H1 (cell line): ENCODE data around the gene PKDREJ. TPM values are rescaled to one million over a fixed set of nuclear protein-coding genes. Genes with fewer than 3 reads are reported as not detected.

Experiments used
- CTCF ChIA-PET: fragments of 300-600 bp; sonication (Branson Sonifier 250); formaldehyde crosslinking; loops from one replicate; lab custom pipeline; 2021; ENCODE audit not compliant: partially characterized antibody; lab: Charles Lee
- POLR2A ChIA-PET: fragments of 300-600 bp; sonication (Branson Sonifier 250); formaldehyde crosslinking; loops from one replicate; lab custom pipeline; 2021; ENCODE audit warnings: inconsistent platforms; ENCODE audit not compliant: partially characterized antibody; lab: Charles Lee
- DNase-seq, 2 experiments: peaks; one replicate each; pipeline versions ENCODE4 v3.0.0 to v3.0.0-alpha.2; 2010 to 2022; ENCODE audit warnings: low spot score in 2 of 2, low read depth in 1 of 2, mixed read lengths in 1 of 2
- FAIRE-seq: peaks from 2 replicates; lab custom pipeline; 2011; peaks lifted over from hg19 to GRCh38; lab: Jason Lieb, UNC
- H2AFZ ChIP-seq: 2 replicates; pipeline ENCODE4 v1.8.1; 2012; ENCODE audit warnings: low read length, inconsistent platforms
- H2AK5ac ChIP-seq: 2 replicates; pipeline ENCODE4 v1.6.1; 2013; ENCODE audit warnings: low read depth, low read length
- H2BK120ac ChIP-seq: replicated peaks from 2 replicates; pipeline ENCODE3; 2013; ENCODE audit warnings: low read depth, low read length, inconsistent platforms
- H2BK12ac ChIP-seq: 2 replicates; pipeline ENCODE4 v1.6.1; 2013; ENCODE audit warnings: low read depth, low read length
- H2BK15ac ChIP-seq: 2 replicates; pipeline ENCODE4 v1.6.1; 2013; ENCODE audit warnings: low read length
- H2BK20ac ChIP-seq: 2 replicates; pipeline ENCODE4 v1.6.1; 2013; ENCODE audit warnings: low read length
- H2BK5ac ChIP-seq: 2 replicates; pipeline ENCODE4 v1.6.1; 2013; ENCODE audit warnings: low read depth, low read length
- H3K14ac ChIP-seq: 2 replicates; pipeline ENCODE4 v1.6.1; 2013; ENCODE audit warnings: inconsistent platforms; ENCODE audit not compliant: insufficient read length
- H3K18ac ChIP-seq: 2 replicates; pipeline ENCODE4 v1.6.1; 2013; ENCODE audit warnings: low read length; ENCODE audit errors: extremely low read depth
- H3K23ac ChIP-seq: 2 replicates; pipeline ENCODE4 v1.6.1; 2013; ENCODE audit warnings: inconsistent platforms; ENCODE audit not compliant: insufficient read length
- H3K23me2 ChIP-seq: 2 replicates; pipeline ENCODE4 v1.6.1; 2013; ENCODE audit warnings: low read depth, low read length
- H3K27ac ChIP-seq: 2 replicates; pipeline ENCODE4 v1.6.1; 2011; ENCODE audit warnings: low read depth, low read length, inconsistent platforms
- H3K27me3 ChIP-seq, 4 experiments: replicated peaks in 1 of 4; 1 replicate in 1 of 4; 2 replicates in 3 of 4; pipeline versions ENCODE4 v1.6.1 to v1.8.1; 2011 to 2013; ENCODE audit warnings: low read length in 3 of 4, mild to moderate bottlenecking in 3 of 4, inconsistent platforms in 2 of 4, mixed read lengths in 2 of 4, moderate library complexity in 1 of 4; ENCODE audit not compliant: control insufficient read depth in 3 of 4, insufficient read depth in 3 of 4; ENCODE audit errors: extremely low read depth in 1 of 4
- H3K36me3 ChIP-seq, 4 experiments: 2 replicates each; pipeline versions ENCODE4 v1.6.1 to v1.8.1; 2011 to 2013; ENCODE audit warnings: mild to moderate bottlenecking in 4 of 4, low read length in 3 of 4, moderate library complexity in 2 of 4, control low read depth in 1 of 4, inconsistent platforms in 1 of 4; ENCODE audit not compliant: insufficient read depth in 4 of 4, control insufficient read depth in 2 of 4
- H3K4ac ChIP-seq: replicated peaks from 2 replicates; pipeline ENCODE3; 2013; ENCODE audit warnings: low read length, low read depth, mixed read lengths, inconsistent platforms; ENCODE audit not compliant: insufficient read length
- H3K4me1 ChIP-seq, 4 experiments: replicated peaks in 1 of 4; 1 replicate in 1 of 4; 2 replicates in 3 of 4; pipeline versions ENCODE4 v1.6.1 to v1.8.1; 2011 to 2013; ENCODE audit warnings: low read length in 3 of 4, inconsistent platforms in 2 of 4, mixed read lengths in 1 of 4; ENCODE audit not compliant: insufficient read depth in 4 of 4, control insufficient read depth in 3 of 4
- H3K4me2 ChIP-seq, 2 experiments: 2 replicates each; pipeline versions ENCODE4 v1.6.1 to v1.8.1; 2011 to 2013; ENCODE audit warnings: low read depth in 2 of 2, low read length in 2 of 2, control low read depth in 1 of 2, inconsistent platforms in 1 of 2, mild to moderate bottlenecking in 1 of 2; ENCODE audit not compliant: insufficient read depth in 1 of 2
- H3K4me3 ChIP-seq, 4 experiments: fragments of 200-600, 300-600 bp in 1 of 4; sonication (generic), shearing (Covaris generic), sonication (Bioruptor Twin) in 1 of 4; 2 replicates each; pipeline versions ENCODE4 v1.5.1 to v1.8.1; 2011 to 2016; ENCODE audit warnings: low read length in 4 of 4, low read depth in 3 of 4, control low read depth in 2 of 4, inconsistent platforms in 2 of 4, mild to moderate bottlenecking in 2 of 4, mixed read lengths in 1 of 4, moderate library complexity in 1 of 4; ENCODE audit not compliant: insufficient read depth in 2 of 4; ENCODE audit errors: extremely low read depth in 1 of 4
- H3K56ac ChIP-seq: replicated peaks from 2 replicates; pipeline ENCODE3; 2013; ENCODE audit warnings: low read depth, mild to moderate bottlenecking, mixed read lengths, low read length, inconsistent platforms; ENCODE audit not compliant: insufficient read length
- H3K79me1 ChIP-seq: 2 replicates; pipeline ENCODE4 v1.6.1; 2013; ENCODE audit warnings: low read depth, low read length, control low read depth
- H3K79me2 ChIP-seq, 2 experiments: 2 replicates each; pipeline versions ENCODE4 v1.6.1 to v1.8.1; 2012 to 2013; ENCODE audit warnings: low read length in 2 of 2, mild to moderate bottlenecking in 2 of 2, inconsistent platforms in 1 of 2; ENCODE audit not compliant: insufficient read depth in 2 of 2, control insufficient read depth in 1 of 2
- H3K9ac ChIP-seq, 4 experiments: replicated peaks in 1 of 4; 1 replicate in 1 of 4; 2 replicates in 3 of 4; pipeline versions ENCODE4 v1.6.1 to v1.8.1; 2011 to 2013; ENCODE audit warnings: low read depth in 3 of 4, low read length in 3 of 4, control low read depth in 2 of 4, mild to moderate bottlenecking in 2 of 4, moderate library complexity in 2 of 4, inconsistent platforms in 1 of 4; ENCODE audit errors: extremely low read depth in 1 of 4
- H3K9me3 ChIP-seq, 2 experiments: 2 replicates each; pipeline versions ENCODE4 v1.6.1 to v1.8.1; 2012 to 2013; ENCODE audit warnings: mild to moderate bottlenecking in 2 of 2, moderate library complexity in 2 of 2, control low read depth in 1 of 2, inconsistent platforms in 1 of 2, low read depth in 1 of 2, low read length in 1 of 2, mixed read lengths in 1 of 2; ENCODE audit not compliant: insufficient read depth in 2 of 2
- H4K20me1 ChIP-seq, 2 experiments: replicated peaks in 1 of 2; 2 replicates each; pipeline versions ENCODE3 to v1.8.1; 2011 to 2013; ENCODE audit warnings: inconsistent platforms in 2 of 2, low read length in 2 of 2, mild to moderate bottlenecking in 1 of 2; ENCODE audit not compliant: insufficient read depth in 2 of 2, control insufficient read depth in 1 of 2
- H4K5ac ChIP-seq: 2 replicates; pipeline ENCODE4 v1.6.1; 2013; ENCODE audit warnings: low read length, low read depth, mixed read lengths, inconsistent platforms; ENCODE audit not compliant: insufficient read length
- H4K8ac ChIP-seq: 2 replicates; pipeline ENCODE4 v1.8.0; 2013; ENCODE audit warnings: mild to moderate bottlenecking, moderate library complexity, low read length, inconsistent platforms; ENCODE audit not compliant: insufficient read depth; ENCODE audit errors: extremely low read depth
- H4K91ac ChIP-seq: replicated peaks from 2 replicates; pipeline ENCODE3; 2013; ENCODE audit warnings: low read length, mixed read lengths, inconsistent platforms; ENCODE audit not compliant: insufficient read length
- BRCA1 ChIP-seq: IDR thresholded peaks from 2 replicates; pipeline ENCODE4 v1.6.1; 2012; ENCODE audit warnings: low read depth, low read length, improper control_type of control experiment
- CREB1 ChIP-seq: IDR thresholded peaks from 2 replicates; pipeline ENCODE4 v1.6.1; 2012; ENCODE audit warnings: inconsistent platforms
- GABPA ChIP-seq: IDR thresholded peaks from 2 replicates; pipeline ENCODE4 v1.6.1; 2011; ENCODE audit warnings: mild to moderate bottlenecking, low read length, moderate library complexity, borderline replicate concordance; ENCODE audit not compliant: insufficient read depth
- GTF2F1 ChIP-seq: IDR thresholded peaks from 2 replicates; pipeline ENCODE4 v1.6.1; 2012; ENCODE audit warnings: low read depth, low read length, improper control_type of control experiment, borderline replicate concordance
- JUN ChIP-seq: IDR thresholded peaks from 2 replicates; pipeline ENCODE4 v1.6.1; 2011; ENCODE audit warnings: low read depth, mild to moderate bottlenecking, improper control_type of control experiment, low read length
- NANOG ChIP-seq: IDR thresholded peaks from 2 replicates; pipeline ENCODE4 v1.6.1; 2011; ENCODE audit warnings: low read length, low read depth, mild to moderate bottlenecking, inconsistent platforms; ENCODE audit not compliant: insufficient read depth, poor library complexity, severe bottlenecking
- PHF8 ChIP-seq: fragments of 200-600 bp; sonication (generic); conservative IDR thresholded peaks from 2 replicates; pipeline ENCODE4 v1.7.1; 2012; ENCODE audit warnings: low read depth, mild to moderate bottlenecking, inconsistent platforms, low read length, moderate library complexity
- POLR2A ChIP-seq, 2 experiments: IDR thresholded peaks; 1 replicate in 1 of 2; 2 replicates in 1 of 2; pipeline ENCODE4 v1.6.1; 2011; ENCODE audit warnings: low read depth in 2 of 2, low read length in 2 of 2, mild to moderate bottlenecking in 2 of 2; ENCODE audit errors: control extremely low read depth in 1 of 2
- POU5F1 ChIP-seq: IDR thresholded peaks from 2 replicates; pipeline ENCODE4 v1.6.1; 2011; ENCODE audit warnings: low read depth, mild to moderate bottlenecking, low read length, moderate library complexity
- RNF2 ChIP-seq: fragments of 200-900, 300-1000 bp; sonication (generic); IDR thresholded peaks from 2 replicates; pipeline ENCODE4 v1.7.1; 2016; ENCODE audit warnings: borderline replicate concordance, low read depth, mild to moderate bottlenecking, antibody characterized with exemption, low read length; ENCODE audit not compliant: poor library complexity, severe bottlenecking; ENCODE audit errors: missing control alignments
- SIRT6 ChIP-seq: IDR thresholded peaks from one replicate; pipeline ENCODE4 v1.7.1; 2012; ENCODE audit warnings: low read length, inconsistent platforms
- SIX5 ChIP-seq: IDR thresholded peaks from 2 replicates; pipeline ENCODE4 v1.6.1; 2011; ENCODE audit warnings: mild to moderate bottlenecking, low read depth, low read length
- TBP ChIP-seq: IDR thresholded peaks from 2 replicates; pipeline ENCODE4 v1.6.1; 2011; ENCODE audit warnings: low read depth, low read length, improper control_type of control experiment
- USF2 ChIP-seq: IDR thresholded peaks from 2 replicates; pipeline ENCODE4 v1.6.1; 2011; ENCODE audit warnings: low read length, improper control_type of control experiment
- WGBS, 2 experiments: shearing (Covaris generic) in 1 of 2; methylation state at CpG; one replicate each; pipeline versions ENCODE4 v1.1.6 to v1.1.7; 2013 to 2015; ENCODE audit warnings: low lambda C conversion rate in 2 of 2, mixed read lengths in 2 of 2, inconsistent platforms in 1 of 2, low coverage in 1 of 2, missing lambda C conversion rate in 1 of 2; ENCODE audit not compliant: insufficient replicate concordance in 2 of 2, insufficient coverage in 1 of 2, insufficient read length in 1 of 2; ENCODE audit errors: extremely low coverage in 1 of 2, missing lambda C conversion rate in 1 of 2; 5-methylcytosine and 5-hydroxymethylcytosine counted together
- polyA plus RNA-seq, 7 experiments: library from polyadenylated mRNA; depleted of rRNA in 3 of 7; stranded (reverse) in 5 of 7; unstranded in 2 of 7; fragments of >200 nt in 5 of 7; fragments of 200-250 nt in 2 of 7; gene quantifications; 1 replicate in 5 of 7; 2 replicates in 1 of 7; 4 replicates in 1 of 7; pipeline versions ENCODE4 v1.2.1 to v1.2.3, GENCODE V29; 2011 to 2013; ENCODE audit warnings: missing spikeins in 2 of 7, mixed read lengths in 2 of 7
- total RNA-seq: library from RNA; stranded (reverse); fragmentation: NEBNext Ultra II Directional; extraction: Animal tissue kit (Norgen Biotek cat#: 25700); gene quantifications from 2 replicates; pipeline ENCODE4 v1.2.1, GENCODE V29; 2021

Gene PKDREJ
- total and polyA plus RNA-seq, 2 of the 8 experiments (the other 6 are each of a cell fraction or from before 2014, with no cell fraction given): 0.02 to 0.04 TPM

GRCh38 chr22:46274381-46274780, 11.2 kb upstream of the PKDREJ start:
- Histone ChIP-seq H4K91ac (no peak overlapping the region), H3K4me1 (no peaks in the 10 kb centered on the region), H3K79me2 (no peaks in the 10 kb centered on the region), H3K4me3 (no peak overlapping the region), H3K9ac (no peak overlapping the region), H3K4ac (no peak overlapping the region), H3K23ac (no peak overlapping the region), H4K8ac (no peak overlapping the region), H2BK15ac (no peak overlapping the region), H3K36me3 (peaks cover 6 to 16% (median 12%) of the 10 kb centered on the region in 4 experiments; a peak in 4 of 8 replicates), H2BK20ac (no peak overlapping the region), H2AFZ (no peak overlapping the region), H2BK12ac (no peak overlapping the region), H4K20me1 (peaks cover 0 to 5% of the 10 kb centered on the region in 2 experiments), H2BK120ac (no peak overlapping the region), H3K27me3 (no peaks in the 10 kb centered on the region), H2BK5ac (no peak overlapping the region), H2AK5ac (no peak overlapping the region), H3K56ac (no peak overlapping the region), H3K23me2 (no peaks in the 10 kb centered on the region), H3K9me3 (no peaks in the 10 kb centered on the region), H3K27ac (no peak overlapping the region), H3K79me1 (no peaks in the 10 kb centered on the region), H3K18ac (no peak overlapping the region), H4K5ac (no peak overlapping the region), H3K14ac (no peak overlapping the region), H3K4me2 (no peak overlapping the region)
- CTCF ChIA-PET: no interaction called here
- no peak for FAIRE-seq
- DNase-seq: no peak
- 92% methylated on average over 8 of the region's 8 CpGs; no CpG with 5 or more reads in 1 of the 2 experiments for WGBS, 2 experiments
- POLR2A ChIA-PET: interaction anchor here (1.0 kb wide), 1 partner anchor 21 kb away, joined by 3 read pairs; no protein-coding TSS in a partner anchor
- TF ChIP-seq JUN: no peak
- no peak for TF ChIP-seq POU5F1
- no peak for TF ChIP-seq SIRT6
- no peak for TF ChIP-seq CREB1
- no peak for TF ChIP-seq BRCA1
- TF ChIP-seq POLR2A (IDR thresholded peaks at IDR 0.05; ENCODE audit: control extremely low read depth in 1 of 2, low read depth in 2 of 2, low read length in 2 of 2): no peak
- TF ChIP-seq TBP: no peak
- no peak for TF ChIP-seq GABPA
- TF ChIP-seq NANOG: no peak
- no peak for TF ChIP-seq PHF8
- no peak for TF ChIP-seq RNF2
- no peak for TF ChIP-seq SIX5
- no peak for TF ChIP-seq GTF2F1
- TF ChIP-seq USF2: no peak
